HG03159 (cell line): ENCODE measurements around the gene DTWD2.
"Not testable (repeated sequence)": the region's sequence is repeated elsewhere in the genome, so short reads cannot be mapped to it uniquely, and the experiment has no call there.

ENCODE experiments used
- ATAC-seq: cut with Tn5 transposase; IDR thresholded peaks from one replicate; pipeline ENCODE4 v1.9.1; 2021; ENCODE audit warnings: mild to moderate bottlenecking, moderate library complexity; ENCODE audit not compliant: unreplicated experiment

DTWD2 gene

DNA sequence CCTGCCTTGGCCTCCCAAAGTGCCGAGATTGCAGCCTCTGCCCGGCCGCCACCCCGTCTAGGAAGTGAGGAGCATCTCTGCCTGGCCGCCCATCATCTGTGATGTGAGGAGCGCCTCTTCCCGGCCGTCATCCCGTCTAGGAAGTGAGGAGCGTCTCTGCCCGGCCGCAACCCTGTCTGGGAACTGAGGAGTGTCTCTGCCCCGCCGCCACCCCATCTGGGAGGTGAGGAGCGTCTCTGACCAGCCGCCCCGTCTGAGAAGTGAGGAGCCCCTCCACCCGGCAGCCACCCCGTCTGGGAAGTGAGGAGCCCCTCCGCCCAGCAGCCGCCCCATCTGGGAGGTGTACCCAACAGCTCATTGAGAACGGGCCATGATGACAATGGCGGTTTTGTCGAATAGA lies 10.5 kb upstream of the DTWD2 start:
- ATAC-seq = not testable (repeated sequence)

DNA sequence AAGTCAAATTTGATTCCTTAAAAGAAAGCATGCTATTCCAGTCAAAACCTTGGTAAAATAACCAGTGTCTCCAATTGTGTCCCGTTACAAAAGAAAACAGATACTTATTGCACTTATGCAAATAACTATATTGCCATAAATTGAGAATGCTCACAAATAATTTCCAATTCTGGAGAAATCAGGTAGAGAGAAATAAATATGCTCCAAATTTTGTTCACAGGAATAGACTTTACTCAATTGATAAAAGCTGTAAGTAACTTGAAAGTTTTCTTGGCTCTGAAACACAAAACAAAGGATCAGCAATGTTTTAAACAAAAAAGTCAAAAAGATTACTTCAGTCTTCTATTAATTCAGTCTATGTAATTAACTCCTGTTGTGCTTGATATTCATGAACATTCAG lies 7.8 kb upstream of the DTWD2 start:
- ATAC-seq = no peak

DNA sequence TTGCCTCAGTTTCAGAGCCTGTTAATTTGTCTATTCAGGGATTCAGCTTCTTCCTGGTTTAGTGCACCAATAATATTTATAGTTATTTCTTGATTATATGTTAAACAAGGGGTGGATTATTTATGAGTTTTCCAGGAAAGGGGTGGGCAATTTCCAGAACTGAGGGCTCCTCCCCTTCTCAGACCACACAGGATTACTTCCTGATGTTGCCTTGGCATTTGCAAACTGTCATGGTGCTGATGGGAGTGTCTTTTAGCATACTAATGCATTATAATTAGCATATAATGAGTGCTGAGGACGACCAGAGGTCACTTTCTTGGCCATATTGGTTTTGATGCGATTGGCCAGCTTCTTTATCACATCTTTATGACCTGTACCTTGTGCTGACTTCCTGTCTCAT lies 6.2 kb upstream of the DTWD2 start:
- no peak for ATAC-seq

DNA sequence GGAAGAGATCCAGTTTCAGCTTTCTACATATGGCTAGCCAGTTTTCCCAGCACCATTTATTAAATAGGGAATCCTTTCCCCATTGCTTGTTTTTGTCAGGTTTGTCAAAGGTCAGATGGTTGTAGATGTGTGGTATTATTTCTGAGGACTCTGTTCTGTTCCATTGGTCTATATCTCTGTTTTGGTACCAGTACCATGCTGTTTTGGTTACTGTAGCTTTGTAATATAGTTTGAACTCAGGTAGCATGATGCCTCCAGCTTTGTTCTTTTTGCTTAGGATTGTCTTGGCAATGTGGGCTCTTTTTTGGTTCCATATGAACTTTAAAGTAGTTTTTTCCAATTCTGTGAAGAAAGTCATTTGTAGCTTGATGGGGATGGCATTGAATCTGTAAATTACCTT lies 4.8 kb upstream of the DTWD2 start:
- ATAC-seq = not testable (repeated sequence)

DNA sequence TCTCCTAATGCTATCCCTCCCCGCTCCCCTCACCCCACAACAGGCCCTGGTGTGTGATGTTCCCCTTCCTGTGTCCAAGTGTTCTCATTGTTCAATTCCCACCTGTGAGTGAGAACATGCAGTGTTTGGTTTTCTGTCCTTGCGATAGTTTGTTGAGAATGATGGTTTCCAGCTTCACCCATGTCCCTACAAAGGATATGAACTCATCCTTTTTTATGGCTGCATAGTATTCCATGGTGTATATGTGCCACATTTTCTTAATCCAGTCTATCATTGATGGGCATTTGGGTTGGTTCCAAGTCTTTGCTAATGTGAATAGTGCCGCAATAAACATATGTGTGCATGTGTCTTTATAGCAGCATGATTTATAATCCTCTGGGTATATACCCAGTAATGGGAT lies 3.7 kb upstream of the DTWD2 start:
- not testable (repeated sequence) for ATAC-seq

DNA sequence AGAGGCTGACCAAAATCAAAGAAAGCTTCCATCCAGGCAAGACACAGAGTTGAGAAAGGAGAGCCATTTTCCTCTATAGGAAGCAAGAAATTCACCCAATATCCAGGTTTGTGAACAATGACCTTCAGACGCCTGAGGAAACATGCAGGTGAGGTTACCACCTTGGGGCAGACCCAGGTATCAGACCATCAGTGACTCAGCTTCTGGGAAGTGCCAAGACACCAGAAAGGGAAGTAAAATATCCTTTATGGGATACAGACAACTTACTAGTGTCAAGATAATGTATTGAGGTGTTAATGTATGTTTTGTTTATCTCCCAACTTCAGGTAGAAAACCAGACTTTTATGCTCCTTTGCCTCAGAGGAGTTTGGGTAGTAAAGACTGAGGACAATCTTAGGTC lies 2.2 kb upstream of the DTWD2 start:
- ATAC-seq = no peak

DNA sequence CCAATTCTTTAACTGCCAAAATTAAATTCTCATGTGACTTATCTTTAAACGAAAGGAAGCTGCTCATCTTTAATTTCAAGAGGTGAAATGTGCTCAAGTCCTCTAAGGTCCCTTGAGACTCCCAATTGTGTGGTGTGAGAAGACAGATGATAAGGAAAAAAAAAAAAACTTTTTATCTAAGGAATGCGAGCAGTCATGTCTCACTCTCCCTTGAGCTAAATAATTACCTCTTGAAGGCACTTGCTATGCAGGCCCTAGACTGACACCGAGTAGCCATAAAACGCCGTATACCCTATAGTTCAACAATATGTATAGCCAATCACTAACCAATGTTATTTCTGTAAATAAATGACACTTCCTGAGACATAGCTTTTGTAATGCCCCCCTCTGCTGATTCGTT lies 1.5 kb upstream of the DTWD2 start:
- no peak for ATAC-seq

DNA sequence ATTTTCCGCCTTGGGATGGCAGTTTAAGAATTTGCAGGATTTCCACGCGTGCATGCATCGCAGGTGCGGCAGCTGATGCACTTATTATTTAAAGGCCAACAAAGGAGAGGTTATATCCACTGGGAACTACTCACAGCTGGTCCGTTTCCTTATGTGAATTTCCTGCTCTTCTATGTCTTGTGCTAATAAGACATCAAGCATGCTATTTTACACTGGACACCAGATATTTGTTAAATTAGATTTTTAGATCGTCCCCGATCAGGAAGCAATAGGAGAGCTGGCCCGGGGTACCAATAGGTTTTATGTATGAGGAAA lies 476 bp upstream of the DTWD2 start:
- ATAC-seq = no peak

DNA sequence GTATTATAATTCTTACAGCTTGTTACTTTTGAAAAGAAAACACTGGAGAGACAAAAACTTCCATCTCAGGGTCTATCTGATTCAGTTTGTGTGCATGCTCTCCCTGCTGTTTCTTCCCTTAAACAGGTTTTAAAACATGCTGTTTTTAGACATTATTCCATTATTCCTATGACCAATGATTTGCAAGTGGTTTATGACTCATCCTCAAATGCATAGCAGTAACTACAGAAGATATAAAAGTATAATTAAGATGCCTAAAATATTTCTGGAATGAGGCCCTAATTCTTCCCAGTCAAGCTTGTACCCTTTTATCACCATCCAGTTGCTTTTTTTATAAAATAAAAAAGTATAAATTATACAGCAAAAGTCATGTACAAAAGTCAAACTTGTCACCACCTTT lies 3.7 kb downstream of the DTWD2 start:
- no peak for ATAC-seq

DNA sequence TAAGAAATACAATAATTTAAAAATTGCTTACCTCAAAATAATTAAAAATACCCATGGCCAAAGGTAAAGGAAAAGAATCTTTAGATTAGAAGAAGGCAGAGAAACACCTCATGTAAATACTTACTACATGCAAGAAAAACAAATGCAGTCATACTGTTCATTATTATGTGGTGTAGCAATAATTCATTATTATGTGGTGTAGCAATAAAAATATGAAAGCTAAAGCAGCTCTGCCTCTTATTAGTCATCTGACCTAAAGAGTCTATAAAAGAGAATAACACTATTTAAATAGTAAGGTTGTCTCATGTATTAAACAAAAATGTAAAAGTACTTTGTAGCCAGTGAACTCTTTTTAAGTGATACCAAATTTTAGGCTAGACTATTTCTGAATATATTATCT lies 6.6 kb downstream of the DTWD2 start:
- ATAC-seq = no peak

DNA sequence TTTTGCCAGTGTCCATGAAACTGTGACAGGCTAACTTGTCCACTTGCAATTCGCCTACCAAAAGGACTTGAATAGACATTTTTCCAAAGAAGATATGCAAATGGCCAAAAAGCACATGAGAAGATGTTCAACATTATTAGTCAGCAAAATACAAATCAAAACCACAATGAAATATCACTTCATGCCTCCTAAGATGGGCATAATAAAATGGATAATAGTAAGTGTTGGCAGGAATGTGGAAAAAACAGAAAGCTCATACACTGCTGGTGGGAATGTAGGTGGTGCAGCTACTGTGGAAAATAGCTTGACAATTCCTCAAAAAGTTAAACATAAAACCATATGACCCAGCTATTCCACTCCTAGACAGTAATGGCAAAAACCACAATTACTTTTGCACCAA lies 7.9 kb downstream of the DTWD2 start:
- ATAC-seq = no peak

DNA sequence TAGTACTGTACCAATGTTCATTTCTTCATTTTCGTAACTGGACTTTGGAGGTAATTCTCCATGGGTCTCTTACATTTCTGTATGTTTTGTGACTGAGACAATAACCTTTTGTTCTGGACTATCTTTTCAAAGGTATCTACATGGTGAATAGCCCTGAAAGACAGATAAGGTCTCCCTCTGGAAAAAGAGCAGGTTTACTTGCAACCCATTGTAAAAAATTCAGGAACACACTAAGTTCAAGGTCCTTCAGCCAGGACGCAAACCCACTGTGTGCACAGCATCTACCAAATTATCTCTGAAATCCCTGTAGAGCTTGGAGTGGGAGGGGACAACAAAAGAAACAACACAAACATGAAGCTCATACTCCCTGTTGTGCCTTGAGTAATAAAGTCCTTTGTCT lies 8.3 kb downstream of the DTWD2 start:
- ATAC-seq = no peak

DNA sequence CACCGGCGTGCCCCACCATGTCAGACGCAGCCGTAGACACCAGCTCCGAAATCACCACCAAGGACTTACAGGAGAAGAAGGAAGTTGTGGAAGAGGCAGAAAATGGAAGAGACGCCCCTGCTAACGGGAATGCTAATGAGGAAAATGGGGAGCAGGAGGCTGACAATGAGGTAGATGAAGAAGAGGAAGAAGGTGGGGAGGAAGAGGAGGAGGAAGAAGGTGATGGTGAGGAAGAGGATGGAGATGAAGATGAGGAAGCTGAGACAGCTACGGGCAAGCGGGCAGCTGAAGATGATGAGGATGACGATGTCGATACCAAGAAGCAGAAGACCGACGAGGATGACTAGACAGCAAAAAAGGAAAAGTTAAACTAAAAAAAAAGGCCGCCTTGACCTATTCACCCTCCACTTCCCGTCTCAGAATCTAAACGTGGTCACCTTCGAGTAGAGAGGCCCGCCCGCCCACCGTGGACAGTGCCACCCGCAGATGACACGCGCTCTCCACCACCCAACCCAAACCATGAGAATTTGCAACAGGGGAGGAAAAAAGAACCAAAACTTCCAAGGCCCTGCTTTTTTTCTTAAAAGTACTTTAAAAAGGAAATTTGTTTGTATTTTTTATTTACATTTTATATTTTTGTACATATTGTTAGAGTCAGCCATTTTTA lies 14.4 kb downstream of the DTWD2 start:
- ATAC-seq = not testable (repeated sequence)

DNA sequence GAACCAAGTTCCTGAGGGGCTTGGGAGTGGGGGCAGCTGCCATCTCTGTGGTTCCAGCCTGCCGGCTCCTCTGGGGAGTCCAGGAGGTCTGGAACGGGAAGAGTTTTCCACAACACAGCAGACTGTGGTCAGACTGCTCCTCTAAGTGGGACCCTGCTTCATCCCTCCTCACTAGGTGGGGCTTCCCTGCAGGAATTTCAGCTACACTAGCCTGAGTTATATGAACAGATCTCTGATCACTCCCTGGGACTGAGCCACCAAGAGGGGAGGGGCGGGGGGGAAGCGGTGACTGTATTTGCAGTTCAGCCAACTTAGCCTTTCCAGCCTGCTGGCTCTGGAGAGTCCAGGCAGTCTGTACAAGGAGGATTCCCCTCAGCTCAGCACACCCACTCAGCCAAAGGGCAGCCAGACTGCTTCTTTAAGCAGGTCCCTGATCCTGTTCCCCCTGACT lies 19.4 kb downstream of the DTWD2 start:
- no peak for ATAC-seq

DNA sequence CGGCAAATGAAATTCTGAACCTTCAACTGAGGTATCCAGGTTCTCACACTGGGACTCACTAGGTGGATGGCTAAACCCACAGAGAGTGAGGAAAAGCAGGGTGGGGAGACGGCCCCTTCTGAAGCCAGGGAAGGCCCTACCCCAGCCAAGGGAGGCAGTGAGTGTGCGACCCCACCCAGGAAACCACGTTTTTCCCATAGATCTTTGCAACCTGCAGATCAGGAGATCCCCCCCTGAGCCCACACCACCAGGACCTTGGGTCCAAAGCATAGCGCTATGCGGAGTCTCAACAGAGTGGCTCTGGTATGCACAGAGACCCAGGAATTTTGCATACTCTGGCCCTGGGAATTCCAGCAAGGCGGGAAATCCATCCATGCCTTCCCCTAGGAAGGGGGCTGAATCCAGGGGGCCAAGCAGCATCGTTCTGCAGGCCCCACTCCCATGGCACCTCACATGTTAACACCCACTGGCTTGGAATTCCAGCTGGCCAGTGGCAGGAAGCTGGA lies 19.9 kb downstream of the DTWD2 start:
- ATAC-seq = no peak

DNA sequence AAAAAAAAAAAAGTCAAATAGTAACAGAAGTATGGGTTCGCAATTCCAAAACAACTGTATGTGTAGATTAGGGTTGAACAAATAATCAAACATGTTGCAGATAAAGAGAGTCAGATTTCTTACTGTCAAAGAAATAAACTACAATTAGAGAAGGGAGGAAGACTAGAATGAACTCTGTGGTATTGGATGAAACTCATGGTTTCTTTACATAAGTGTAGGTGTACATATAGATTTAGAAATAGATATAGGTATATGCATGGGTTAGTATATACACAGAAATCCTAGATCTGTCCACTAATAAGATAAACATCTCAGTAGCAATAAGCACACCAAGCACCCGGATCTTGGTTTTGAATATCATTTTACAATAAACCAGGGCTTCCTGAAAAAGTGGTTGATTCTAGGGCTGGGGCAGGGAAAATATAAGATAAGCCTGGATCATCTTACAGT lies 21.3 kb downstream of the DTWD2 start:
- ATAC-seq = no peak

DNA sequence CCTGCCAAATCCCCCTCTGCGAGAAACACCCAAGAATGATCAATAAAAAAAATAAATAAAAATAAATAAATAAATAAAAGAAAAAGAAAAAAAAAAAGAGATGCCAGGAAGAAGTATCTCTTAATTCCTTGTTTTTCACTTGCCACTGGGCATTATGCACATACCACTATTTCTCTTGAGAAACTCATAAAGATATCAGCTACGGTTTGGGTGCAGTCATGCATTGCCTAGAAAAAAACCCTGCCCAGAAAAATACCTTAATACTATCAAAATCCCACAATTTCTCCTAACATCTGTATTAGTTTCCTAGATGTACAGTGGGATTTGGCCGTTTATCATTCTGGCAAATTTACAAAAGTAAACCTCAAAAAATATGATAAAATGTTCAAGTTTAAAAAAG lies 22.5 kb downstream of the DTWD2 start:
- no peak for ATAC-seq

DNA sequence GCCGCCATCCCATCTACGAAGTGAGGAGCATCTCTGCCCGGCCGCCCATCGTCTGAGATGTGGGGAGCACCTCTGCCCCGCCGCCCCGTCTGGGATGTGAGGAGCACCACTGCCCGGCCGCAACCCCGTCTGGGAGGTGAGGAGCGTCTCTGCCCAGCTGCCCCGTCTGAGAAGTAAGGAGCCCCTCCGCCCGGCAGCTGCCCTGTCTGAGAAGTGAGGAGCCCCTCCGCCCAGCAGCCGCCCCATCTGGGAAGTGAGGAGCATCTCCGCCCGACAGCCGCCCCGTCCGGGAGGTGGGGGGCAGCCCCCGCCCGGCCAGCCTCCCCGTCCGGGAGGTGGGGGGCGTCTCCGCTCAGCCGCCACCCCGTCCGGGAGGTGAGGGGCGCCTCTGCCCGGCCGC lies 23.4 kb downstream of the DTWD2 start:
- not testable (repeated sequence) for ATAC-seq

DNA sequence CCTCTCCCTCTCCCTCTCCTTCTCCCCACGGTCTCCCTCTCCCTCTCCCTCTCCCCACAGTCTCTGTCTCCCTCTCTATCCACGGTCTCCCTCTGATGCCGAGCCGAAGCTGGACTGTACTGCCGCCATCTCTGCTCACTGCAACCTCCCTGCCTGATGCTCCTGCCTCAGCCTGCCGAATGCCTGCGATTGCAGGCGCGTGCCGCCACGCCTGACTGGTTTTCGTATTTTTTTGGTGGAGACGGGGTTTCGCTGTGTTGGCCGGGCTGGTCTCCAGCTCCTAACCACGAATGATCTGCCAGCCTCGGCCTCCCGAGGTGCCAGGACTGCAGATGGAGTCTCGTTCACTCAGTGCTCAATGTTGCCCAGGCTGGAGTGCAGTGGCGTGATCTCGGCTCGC lies 24.0 kb downstream of the DTWD2 start:
- ATAC-seq = not testable (repeated sequence)

DNA sequence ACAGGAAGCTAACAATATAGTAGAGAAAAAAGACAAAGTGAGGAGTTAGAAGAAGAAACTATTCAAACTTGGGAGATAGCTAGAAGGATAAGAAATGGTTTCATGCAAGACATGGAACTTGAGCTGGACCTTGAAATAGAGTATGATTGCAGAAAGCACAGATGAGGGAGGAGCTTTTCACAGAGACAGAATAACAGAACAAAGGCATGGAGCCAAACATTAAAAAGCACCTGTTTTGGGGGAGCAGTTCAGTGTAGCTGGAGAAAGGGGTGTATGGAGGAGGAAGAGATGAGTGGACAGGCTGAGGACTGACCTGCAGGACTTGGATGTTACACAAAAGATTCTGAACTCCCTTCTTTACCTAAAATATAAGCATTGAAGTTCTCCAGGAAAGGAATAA lies 25.2 kb downstream of the DTWD2 start:
- no peak for ATAC-seq

DNA sequence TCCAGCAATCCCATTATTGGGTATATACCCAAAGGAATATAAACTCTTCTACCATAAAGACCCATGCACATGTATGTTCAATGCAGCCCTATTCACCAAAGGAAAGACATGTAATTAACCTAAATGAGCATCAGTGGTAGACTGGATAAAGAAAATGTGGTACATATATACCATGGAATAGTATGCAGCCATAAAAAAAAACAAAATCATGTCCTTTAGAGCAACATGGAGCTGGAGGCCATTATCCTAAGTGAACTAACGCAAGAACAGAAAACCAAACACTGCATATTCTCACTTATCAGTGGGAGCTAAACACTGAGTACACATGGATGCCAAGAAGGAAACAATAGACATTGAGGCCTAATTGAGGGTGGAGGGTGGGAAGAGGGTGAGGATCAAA lies 27.8 kb downstream of the DTWD2 start:
- ATAC-seq = no peak

DNA sequence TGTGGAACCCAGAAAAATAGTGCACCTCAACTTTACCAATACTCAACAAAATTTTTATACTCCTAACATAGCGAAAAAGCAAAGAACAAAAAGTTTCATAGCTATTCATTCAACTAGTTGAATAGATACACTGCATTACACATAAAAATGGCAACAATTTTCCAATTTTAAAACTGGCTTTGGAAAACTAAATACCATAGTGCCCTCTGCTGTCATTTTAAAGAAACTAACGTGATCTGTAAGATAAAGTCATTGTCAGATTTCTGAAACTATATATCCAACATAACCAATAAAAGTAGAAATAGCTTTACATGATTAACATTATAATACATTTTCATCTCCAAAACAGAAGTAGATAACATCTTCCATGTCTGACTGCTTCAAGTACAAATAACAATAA lies 31.6 kb downstream of the DTWD2 start:
- ATAC-seq = no peak

DNA sequence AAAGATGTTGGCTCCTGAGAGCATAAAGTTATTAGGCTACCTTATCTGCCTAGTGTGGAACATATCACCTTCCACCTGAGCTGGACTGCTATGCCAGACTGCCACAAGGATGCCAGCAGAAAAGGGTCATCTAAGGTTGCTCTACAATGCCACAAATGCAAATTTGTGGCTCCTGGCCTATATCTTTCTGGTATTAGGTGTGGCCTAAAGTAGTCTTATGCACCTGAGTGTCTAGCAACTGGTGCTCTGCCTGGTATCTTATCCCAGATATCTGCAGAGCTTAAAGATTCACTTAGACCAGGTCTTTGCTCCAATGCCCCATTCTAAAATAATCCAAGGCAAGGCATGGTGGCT lies 34.7 kb downstream of the DTWD2 start:
- no peak for ATAC-seq
